HepG2 (cell line): Measurements from ENCODE around the gene EMC9. TPM values are rescaled to one million over a fixed set of nuclear protein-coding genes. Genes with fewer than 3 reads are reported as not detected.

Source experiments
- ATAC-seq: fragments of 200-7000 bp; cut with Tn5 transposase; 3 replicates; pipeline ENCODE4 v1.9.1; 2020; ENCODE audit warnings: mild to moderate bottlenecking, moderate library complexity
- BruUV-seq: library from RNA; stranded (reverse); fragments of 400-500 nt; replicated peaks from 2 replicates; lab custom pipeline; 2021; lab: Mats Ljungman, UMichigan
- CTCF ChIA-PET: fragments of 300-600 bp; formaldehyde crosslinking; extraction: SDS; loops from one replicate; lab custom pipeline; 2021; ENCODE audit warnings: low total read pairs, inconsistent platforms, low intra/inter-chr PET ratio; lab: Yijun Ruan, JAX
- POLR2A ChIA-PET: fragments of 350-600 bp; sonication (Branson Sonifier 250); formaldehyde crosslinking; loops from one replicate; lab custom pipeline; 2020; ENCODE audit warnings: antibody characterized with exemption, inconsistent platforms; lab: Yijun Ruan, JAX
- DNase-seq: peaks from one replicate; pipeline ENCODE4 v3.0.0-alpha.2; 2015; ENCODE audit warnings: low spot score
- FAIRE-seq: peaks from 3 replicates; lab custom pipeline; 2011; peaks lifted over from hg19 to GRCh38; lab: Jason Lieb, UNC
- H2AFZ ChIP-seq: one replicate; pipeline ENCODE4 v1.6.1; 2011; ENCODE audit warnings: low read length, inconsistent platforms
- H3K27ac ChIP-seq: fragments of 300-600 bp; 3 replicates; pipeline ENCODE4 v1.8.0; 2011; ENCODE audit warnings: mixed run types, mild to moderate bottlenecking, mixed read lengths, low read length, inconsistent platforms; ENCODE audit not compliant: insufficient read depth; ENCODE audit errors: extremely low read length
- H3K27me3 ChIP-seq, 2 experiments: fragments of 200-600 bp in 1 of 2; 2 replicates in 1 of 2; 3 replicates in 1 of 2; pipeline versions ENCODE4 v1.6.0 to v1.8.0; 2011; ENCODE audit warnings: low read length in 2 of 2, mild to moderate bottlenecking in 2 of 2, moderate library complexity in 2 of 2, inconsistent platforms in 1 of 2; ENCODE audit not compliant: insufficient read depth in 2 of 2, control insufficient read depth in 1 of 2
- H3K36me3 ChIP-seq, 2 experiments: fragments of 200-600 bp in 1 of 2; replicated peaks in 1 of 2; 2 replicates in 1 of 2; 3 replicates in 1 of 2; pipeline versions ENCODE4 v1.5.1 to v1.8.0; 2011; ENCODE audit warnings: low read length in 2 of 2, inconsistent platforms in 1 of 2; ENCODE audit not compliant: insufficient read depth in 2 of 2, control insufficient read depth in 1 of 2
- H3K4me1 ChIP-seq: 2 replicates; pipeline ENCODE4 v1.5.1; 2012; ENCODE audit warnings: low read length, inconsistent platforms; ENCODE audit not compliant: insufficient read depth
- H3K4me2 ChIP-seq: 2 replicates; pipeline ENCODE4 v1.6.0; 2011; ENCODE audit warnings: low read depth, low read length, inconsistent platforms
- H3K4me3 ChIP-seq, 3 experiments: fragments of 200-600 bp in 1 of 3; sonication (generic), shearing (Covaris generic) in 1 of 3; replicated peaks in 1 of 3; 2 replicates each; pipeline ENCODE4 v1.5.1; 2011 to 2016; ENCODE audit warnings: low read length in 3 of 3, inconsistent platforms in 2 of 3, low read depth in 2 of 3, mild to moderate bottlenecking in 2 of 3, control low read depth in 1 of 3, mixed read lengths in 1 of 3; ENCODE audit not compliant: insufficient read depth in 1 of 3
- H3K79me2 ChIP-seq: one replicate; pipeline ENCODE4 v1.6.1; 2011; ENCODE audit warnings: low read length, inconsistent platforms; ENCODE audit not compliant: insufficient read depth
- H3K9ac ChIP-seq: 2 replicates; pipeline ENCODE4 v1.6.0; 2011; ENCODE audit warnings: mild to moderate bottlenecking, low read depth, low read length, inconsistent platforms; ENCODE audit not compliant: insufficient read depth
- H3K9me3 ChIP-seq: 2 replicates; pipeline ENCODE4 v1.5.1; 2012; ENCODE audit warnings: mild to moderate bottlenecking, low read length
- H4K20me1 ChIP-seq: 2 replicates; pipeline ENCODE4 v1.6.0; 2011; ENCODE audit warnings: inconsistent platforms, mild to moderate bottlenecking, low read length, moderate library complexity; ENCODE audit not compliant: insufficient read depth
- ATF1 ChIP-seq: IDR thresholded peaks from 2 replicates; pipeline ENCODE4 v1.6.1; 2016; ENCODE audit warnings: mild to moderate bottlenecking, control low read depth
- EED ChIP-seq: sonication (generic); formaldehyde crosslinking; IDR thresholded peaks from 2 replicates; pipeline ENCODE4 v1.5.0; 2020; ENCODE audit warnings: mild to moderate bottlenecking, missing genetic modification reagents
- HCFC1 ChIP-seq: fragments of 150-350 bp; IDR thresholded peaks from 2 replicates; pipeline ENCODE4 v1.6.1; 2014; ENCODE audit warnings: low read depth, low read length
- IRF2 ChIP-seq: IDR thresholded peaks from 2 replicates; pipeline ENCODE4 v1.6.1; 2018; ENCODE audit warnings: missing genetic modification reagents, missing compliant biosample characterization
- KAT8 ChIP-seq: IDR thresholded peaks from 2 replicates; pipeline ENCODE4 v1.6.1; 2016; ENCODE audit warnings: missing genetic modification reagents, missing compliant biosample characterization
- MEIS1 ChIP-seq: sonication (generic); formaldehyde crosslinking; IDR thresholded peaks from 2 replicates; pipeline ENCODE4 v1.9.0; 2021; ENCODE audit warnings: mild to moderate bottlenecking, missing genetic modification reagents, moderate library complexity, borderline replicate concordance
- NR1H2 ChIP-seq: sonication (generic); formaldehyde crosslinking; IDR thresholded peaks from 2 replicates; pipeline ENCODE4 v1.8.1; 2022; ENCODE audit warnings: low read depth, missing genetic modification reagents, borderline replicate concordance
- PCBP1 ChIP-seq: fragments of 200-400 bp; formaldehyde crosslinking; IDR thresholded peaks from 2 replicates; pipeline ENCODE4 v1.6.1; 2017; ENCODE audit warnings: mild to moderate bottlenecking, low read depth, low read length, borderline replicate concordance
- PHF21A ChIP-seq: sonication (generic); formaldehyde crosslinking; IDR thresholded peaks from 2 replicates; pipeline ENCODE4 v1.5.0; 2020; ENCODE audit warnings: mild to moderate bottlenecking, missing genetic modification reagents
- POGZ ChIP-seq: sonication (generic); formaldehyde crosslinking; IDR thresholded peaks from 2 replicates; pipeline ENCODE4 v1.4.0; 2020; ENCODE audit warnings: mild to moderate bottlenecking, missing genetic modification reagents
- ZNF335 ChIP-seq: sonication (generic); formaldehyde crosslinking; IDR thresholded peaks from 2 replicates; pipeline ENCODE4 v1.4.0; 2020; ENCODE audit warnings: missing genetic modification reagents
- ZSCAN29 ChIP-seq: sonication (generic); formaldehyde crosslinking; conservative IDR thresholded peaks from 2 replicates; pipeline ENCODE4 v1.4.0; 2020; ENCODE audit warnings: mild to moderate bottlenecking, missing genetic modification reagents
- WGBS: methylation state at CpG from one replicate; pipeline ENCODE4 v1.1.6; 2017; ENCODE audit warnings: low lambda C conversion rate; 5-methylcytosine and 5-hydroxymethylcytosine counted together
- in situ Hi-C: cut with HindIII; loops from 2 replicates; pipeline ENCODE4 v1.10.0; 2017; ENCODE audit warnings: low pct_unique_long_range_greater_than_20kb; ENCODE audit not compliant: extremely low pct_ligation_motif_present
- intact Hi-C: fragments of 100-400 bp; cut with micrococcal nuclease; formaldehyde crosslinking; loops from one replicate; pipeline ENCODE4 v1.10.0; 2022; ENCODE audit not compliant: unreplicated experiment
- polyA plus RNA-seq, 8 experiments: library from polyadenylated mRNA; depleted of rRNA in 3 of 8; stranded (reverse) in 7 of 8; unstranded in 1 of 8; fragments of >200 nt; fragmentation: Illumina TruSeq in 4 of 8; extraction: Trizol in 4 of 8; gene quantifications; 2 replicates each; pipeline versions ENCODE4 v1.2.1 to v1.2.3, GENCODE V29; 2011 to 2016; ENCODE audit warnings: low read depth in 4 of 8, missing spikeins in 1 of 8, mixed read lengths in 1 of 8; ENCODE audit not compliant: insufficient read depth in 1 of 8
- total RNA-seq, 5 experiments: library from RNA; depleted of rRNA; stranded (reverse); fragments of >200 nt; fragmentation: Illumina TruSeq; extraction: Trizol; gene quantifications; 2 replicates each; pipeline ENCODE4 v1.2.3, GENCODE V29; 2016; ENCODE audit warnings: low read depth in 1 of 5
- TF ChIP-seq, protein P1 (sequence below): IDR thresholded peaks from 2 replicates; pipeline ENCODE4 v1.4.0; 2020; ENCODE audit warnings: mild to moderate bottlenecking, missing genetic modification reagents
- TF ChIP-seq, protein P2 (sequence below): sonication (generic); formaldehyde crosslinking; IDR thresholded peaks from 2 replicates; pipeline ENCODE4 v1.8.0; 2022; ENCODE audit warnings: low read depth, missing genetic modification reagents
- TF ChIP-seq, protein P3 (sequence below): sonication (generic); formaldehyde crosslinking; IDR thresholded peaks from 2 replicates; pipeline ENCODE4 v1.4.0; 2020; ENCODE audit warnings: missing genetic modification reagents

The EMC9 gene
- total and polyA plus RNA-seq, 2 of the 13 experiments (the other 11 are each of a cell fraction or from before 2014, with no cell fraction given): 60.5 to 78.7 TPM

DNA sequence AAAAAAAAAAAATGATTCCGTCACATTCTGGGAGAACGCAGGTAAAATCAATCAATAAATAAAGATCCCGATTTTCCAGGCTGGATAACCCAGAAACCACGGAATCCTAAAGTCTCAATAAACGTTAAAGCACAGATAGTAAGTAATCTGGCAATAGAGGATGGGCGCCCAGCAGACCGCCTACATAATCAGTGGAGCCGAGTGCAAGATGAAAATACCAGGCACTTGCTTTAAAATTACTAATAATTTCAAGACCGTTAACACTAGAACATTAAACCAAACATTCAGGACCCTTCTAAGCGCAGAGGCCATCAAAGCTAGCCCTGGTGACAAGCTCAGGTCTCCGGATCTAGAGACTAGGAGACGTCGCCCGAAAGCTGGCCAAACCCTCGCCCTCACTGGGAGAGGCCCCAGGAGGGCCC, 28.0 kb downstream of the EMC9 start:
- H3K27ac ChIP-seq: peak overlapping the region; percentile 98
- H3K4me2 ChIP-seq: peak overlapping the region; percentile 100
- ChIA-PET POLR2A (interaction anchor here (0.7 to 15.5 kb wide), 53 partner anchors 10 to 1184 kb away, joined by 3 to 977 read pairs (median 9); partner anchors contain the start of genes ACIN1, AP1G2, BCL2L2 and C14orf119), CTCF (interaction anchor here (1.0 to 1.6 kb wide), 2 partner anchors 20 to 48 kb away, joined by 3 read pairs; partner anchors contain the start of genes IRF9 and PCK2)
- intact Hi-C loops (loop anchor here (10.0 kb wide), 2 partner anchors 809 to 1019 kb away; partner anchors contain the start of genes ACIN1, BCL2L2, C14orf119 and PPP1R3E), in situ Hi-C loops (loop anchor here (25.0 kb wide), 1 partner anchor 1526 kb away; the partner anchor contains the start of genes ABHD4 and DAD1)
- peak overlapping the region; percentile 99 for H3K9ac ChIP-seq
- peak overlapping the region; percentile 49 to 96 (median 66) for H3K4me3 ChIP-seq
- FAIRE-seq: no peak
- peaks cover 32% of the 10 kb centered on the region for H3K79me2 ChIP-seq
- WGBS: 16% methylated on average over 15 of the region's 15 CpGs
- DNase-seq: no peak
- no peaks in the 10 kb centered on the region for H3K9me3 ChIP-seq
- TSS peak; percentile 78 for BruUV-seq
- H4K20me1 ChIP-seq: no peaks in the 10 kb centered on the region
- peaks cover 18 to 23% of the 10 kb centered on the region in 2 experiments for H3K36me3 ChIP-seq
- ATAC-seq: no peak
- no peaks in the 10 kb centered on the region; a peak in 1 of 5 replicates for H3K27me3 ChIP-seq
- H3K4me1 ChIP-seq: peaks cover 62% of the 10 kb centered on the region
- no peak overlapping the region for H2AFZ ChIP-seq
- TF ChIP-seq KAT8 (no peak), NR1H2 (CRISPR knock-in tag) (no peak; the same call in 1 of the 2 replicates), IRF2 (CRISPR knock-in tag) (no peak), PHF21A (no peak), HCFC1 (no peak), POGZ (CRISPR knock-in tag) (no peak), ZSCAN29 (CRISPR knock-in tag) (no peak), PCBP1 (no peak), MEIS1 (CRISPR knock-in tag) (no peak), EED (no peak), ZNF335 (CRISPR knock-in tag) (no peak), ATF1 (CRISPR knock-in tag) (no peak)
- TF ChIP-seq, protein P1, sequence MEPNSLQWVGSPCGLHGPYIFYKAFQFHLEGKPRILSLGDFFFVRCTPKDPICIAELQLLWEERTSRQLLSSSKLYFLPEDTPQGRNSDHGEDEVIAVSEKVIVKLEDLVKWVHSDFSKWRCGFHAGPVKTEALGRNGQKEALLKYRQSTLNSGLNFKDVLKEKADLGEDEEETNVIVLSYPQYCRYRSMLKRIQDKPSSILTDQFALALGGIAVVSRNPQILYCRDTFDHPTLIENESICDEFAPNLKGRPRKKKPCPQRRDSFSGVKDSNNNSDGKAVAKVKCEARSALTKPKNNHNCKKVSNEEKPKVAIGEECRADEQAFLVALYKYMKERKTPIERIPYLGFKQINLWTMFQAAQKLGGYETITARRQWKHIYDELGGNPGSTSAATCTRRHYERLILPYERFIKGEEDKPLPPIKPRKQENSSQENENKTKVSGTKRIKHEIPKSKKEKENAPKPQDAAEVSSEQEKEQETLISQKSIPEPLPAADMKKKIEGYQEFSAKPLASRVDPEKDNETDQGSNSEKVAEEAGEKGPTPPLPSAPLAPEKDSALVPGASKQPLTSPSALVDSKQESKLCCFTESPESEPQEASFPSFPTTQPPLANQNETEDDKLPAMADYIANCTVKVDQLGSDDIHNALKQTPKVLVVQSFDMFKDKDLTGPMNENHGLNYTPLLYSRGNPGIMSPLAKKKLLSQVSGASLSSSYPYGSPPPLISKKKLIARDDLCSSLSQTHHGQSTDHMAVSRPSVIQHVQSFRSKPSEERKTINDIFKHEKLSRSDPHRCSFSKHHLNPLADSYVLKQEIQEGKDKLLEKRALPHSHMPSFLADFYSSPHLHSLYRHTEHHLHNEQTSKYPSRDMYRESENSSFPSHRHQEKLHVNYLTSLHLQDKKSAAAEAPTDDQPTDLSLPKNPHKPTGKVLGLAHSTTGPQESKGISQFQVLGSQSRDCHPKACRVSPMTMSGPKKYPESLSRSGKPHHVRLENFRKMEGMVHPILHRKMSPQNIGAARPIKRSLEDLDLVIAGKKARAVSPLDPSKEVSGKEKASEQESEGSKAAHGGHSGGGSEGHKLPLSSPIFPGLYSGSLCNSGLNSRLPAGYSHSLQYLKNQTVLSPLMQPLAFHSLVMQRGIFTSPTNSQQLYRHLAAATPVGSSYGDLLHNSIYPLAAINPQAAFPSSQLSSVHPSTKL (CRISPR knock-in tag): no peak
- TF ChIP-seq, protein P2, sequence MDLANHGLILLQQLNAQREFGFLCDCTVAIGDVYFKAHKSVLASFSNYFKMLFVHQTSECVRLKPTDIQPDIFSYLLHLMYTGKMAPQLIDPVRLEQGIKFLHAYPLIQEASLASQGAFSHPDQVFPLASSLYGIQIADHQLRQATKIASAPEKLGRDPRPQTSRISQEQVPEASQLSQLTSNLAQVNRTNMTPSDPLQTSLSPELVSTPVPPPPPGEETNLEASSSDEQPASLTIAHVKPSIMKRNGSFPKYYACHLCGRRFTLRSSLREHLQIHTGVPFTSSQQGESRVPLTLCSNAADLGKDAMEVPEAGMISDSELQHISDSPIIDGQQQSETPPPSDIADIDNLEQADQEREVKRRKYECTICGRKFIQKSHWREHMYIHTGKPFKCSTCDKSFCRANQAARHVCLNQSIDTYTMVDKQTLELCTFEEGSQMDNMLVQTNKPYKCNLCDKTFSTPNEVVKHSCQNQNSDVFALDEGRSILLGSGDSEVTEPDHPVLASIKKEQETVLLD (CRISPR knock-in tag): no peak
- TF ChIP-seq, protein P3, sequence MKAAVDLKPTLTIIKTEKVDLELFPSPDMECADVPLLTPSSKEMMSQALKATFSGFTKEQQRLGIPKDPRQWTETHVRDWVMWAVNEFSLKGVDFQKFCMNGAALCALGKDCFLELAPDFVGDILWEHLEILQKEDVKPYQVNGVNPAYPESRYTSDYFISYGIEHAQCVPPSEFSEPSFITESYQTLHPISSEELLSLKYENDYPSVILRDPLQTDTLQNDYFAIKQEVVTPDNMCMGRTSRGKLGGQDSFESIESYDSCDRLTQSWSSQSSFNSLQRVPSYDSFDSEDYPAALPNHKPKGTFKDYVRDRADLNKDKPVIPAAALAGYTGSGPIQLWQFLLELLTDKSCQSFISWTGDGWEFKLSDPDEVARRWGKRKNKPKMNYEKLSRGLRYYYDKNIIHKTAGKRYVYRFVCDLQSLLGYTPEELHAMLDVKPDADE (CRISPR knock-in tag): no peak
